ENCODE measurements around the gene MADD. TPM values are rescaled to one million over a fixed set of nuclear protein-coding genes. Genes with fewer than 3 reads are reported as not detected.

The MADD gene
- total and polyA plus RNA-seq, 2 experiments from 2014 or later, result 13.4 to 43.8 TPM

DNA sequence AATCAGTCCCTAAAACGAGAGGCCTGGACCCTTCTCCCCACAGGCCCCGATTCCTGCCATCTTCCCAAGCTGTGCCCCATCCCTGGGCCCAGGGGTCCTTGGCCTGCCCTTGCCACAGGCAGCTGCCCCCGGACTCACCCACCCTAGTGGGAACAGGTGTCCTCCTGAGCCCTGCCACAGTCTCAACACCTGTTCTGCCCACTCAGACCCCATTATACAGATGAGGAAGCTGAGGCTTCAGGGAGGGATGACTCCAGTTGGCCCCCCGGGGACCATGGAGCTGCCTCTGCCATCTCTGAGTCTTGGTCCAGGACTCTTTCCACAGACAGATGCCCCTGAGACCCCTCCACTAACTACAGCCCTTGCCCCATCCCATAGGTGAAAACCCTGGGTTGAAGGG lies 66.7 kb downstream of the MADD start:
- H4K20me1 ChIP-seq (replicated peaks; ENCODE audit: insufficient read depth), result no peaks in the 10 kb centered on the region
- no peak overlapping the region for H3K27ac ChIP-seq (ENCODE audit: low read depth)
- no peak overlapping the region for H3K4me3 ChIP-seq
- H3K9me2 ChIP-seq (ENCODE audit: insufficient read depth), result no peaks in the 10 kb centered on the region
- no peak overlapping the region for H2AFZ ChIP-seq
- TF ChIP-seq ZNF331 (CRISPR knock-in tag; IDR thresholded peaks at IDR 0.05; ENCODE audit: low read depth) (no peak), EZH2phosphoT487 (IDR thresholded peaks at IDR 0.05; ENCODE audit: unreplicated experiment) (no peak), JUNB (IDR thresholded peaks at IDR 0.05; ENCODE audit: unreplicated experiment) (no peak), NANOG (IDR thresholded peaks at IDR 0.05; ENCODE audit: borderline replicate concordance) (no peak), CREB1 (CRISPR knock-in tag; IDR thresholded peaks at IDR 0.05; ENCODE audit: low read depth) (no peak), ZNF114 (CRISPR knock-in tag; IDR thresholded peaks at IDR 0.05) (no peak), STAT1 (IDR thresholded peaks at IDR 0.05; ENCODE audit: unreplicated experiment) (no peak), EZH2 (IDR thresholded peaks at IDR 0.05; ENCODE audit: low read depth, unreplicated experiment) (no peak), REST (IDR thresholded peaks at IDR 0.05; ENCODE audit: unreplicated experiment) (no peak), POLR2AphosphoS5 (IDR thresholded peaks at IDR 0.05; ENCODE audit: low read depth) (no peak), ETS1 (IDR thresholded peaks at IDR 0.05) (no peak)
- TF ChIP-seq, protein P1, sequence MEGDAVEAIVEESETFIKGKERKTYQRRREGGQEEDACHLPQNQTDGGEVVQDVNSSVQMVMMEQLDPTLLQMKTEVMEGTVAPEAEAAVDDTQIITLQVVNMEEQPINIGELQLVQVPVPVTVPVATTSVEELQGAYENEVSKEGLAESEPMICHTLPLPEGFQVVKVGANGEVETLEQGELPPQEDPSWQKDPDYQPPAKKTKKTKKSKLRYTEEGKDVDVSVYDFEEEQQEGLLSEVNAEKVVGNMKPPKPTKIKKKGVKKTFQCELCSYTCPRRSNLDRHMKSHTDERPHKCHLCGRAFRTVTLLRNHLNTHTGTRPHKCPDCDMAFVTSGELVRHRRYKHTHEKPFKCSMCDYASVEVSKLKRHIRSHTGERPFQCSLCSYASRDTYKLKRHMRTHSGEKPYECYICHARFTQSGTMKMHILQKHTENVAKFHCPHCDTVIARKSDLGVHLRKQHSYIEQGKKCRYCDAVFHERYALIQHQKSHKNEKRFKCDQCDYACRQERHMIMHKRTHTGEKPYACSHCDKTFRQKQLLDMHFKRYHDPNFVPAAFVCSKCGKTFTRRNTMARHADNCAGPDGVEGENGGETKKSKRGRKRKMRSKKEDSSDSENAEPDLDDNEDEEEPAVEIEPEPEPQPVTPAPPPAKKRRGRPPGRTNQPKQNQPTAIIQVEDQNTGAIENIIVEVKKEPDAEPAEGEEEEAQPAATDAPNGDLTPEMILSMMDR (conservative IDR thresholded peaks at IDR 0.05; ENCODE audit: low read depth in 2 of 2), result no peak
- TF ChIP-seq, protein P2, sequence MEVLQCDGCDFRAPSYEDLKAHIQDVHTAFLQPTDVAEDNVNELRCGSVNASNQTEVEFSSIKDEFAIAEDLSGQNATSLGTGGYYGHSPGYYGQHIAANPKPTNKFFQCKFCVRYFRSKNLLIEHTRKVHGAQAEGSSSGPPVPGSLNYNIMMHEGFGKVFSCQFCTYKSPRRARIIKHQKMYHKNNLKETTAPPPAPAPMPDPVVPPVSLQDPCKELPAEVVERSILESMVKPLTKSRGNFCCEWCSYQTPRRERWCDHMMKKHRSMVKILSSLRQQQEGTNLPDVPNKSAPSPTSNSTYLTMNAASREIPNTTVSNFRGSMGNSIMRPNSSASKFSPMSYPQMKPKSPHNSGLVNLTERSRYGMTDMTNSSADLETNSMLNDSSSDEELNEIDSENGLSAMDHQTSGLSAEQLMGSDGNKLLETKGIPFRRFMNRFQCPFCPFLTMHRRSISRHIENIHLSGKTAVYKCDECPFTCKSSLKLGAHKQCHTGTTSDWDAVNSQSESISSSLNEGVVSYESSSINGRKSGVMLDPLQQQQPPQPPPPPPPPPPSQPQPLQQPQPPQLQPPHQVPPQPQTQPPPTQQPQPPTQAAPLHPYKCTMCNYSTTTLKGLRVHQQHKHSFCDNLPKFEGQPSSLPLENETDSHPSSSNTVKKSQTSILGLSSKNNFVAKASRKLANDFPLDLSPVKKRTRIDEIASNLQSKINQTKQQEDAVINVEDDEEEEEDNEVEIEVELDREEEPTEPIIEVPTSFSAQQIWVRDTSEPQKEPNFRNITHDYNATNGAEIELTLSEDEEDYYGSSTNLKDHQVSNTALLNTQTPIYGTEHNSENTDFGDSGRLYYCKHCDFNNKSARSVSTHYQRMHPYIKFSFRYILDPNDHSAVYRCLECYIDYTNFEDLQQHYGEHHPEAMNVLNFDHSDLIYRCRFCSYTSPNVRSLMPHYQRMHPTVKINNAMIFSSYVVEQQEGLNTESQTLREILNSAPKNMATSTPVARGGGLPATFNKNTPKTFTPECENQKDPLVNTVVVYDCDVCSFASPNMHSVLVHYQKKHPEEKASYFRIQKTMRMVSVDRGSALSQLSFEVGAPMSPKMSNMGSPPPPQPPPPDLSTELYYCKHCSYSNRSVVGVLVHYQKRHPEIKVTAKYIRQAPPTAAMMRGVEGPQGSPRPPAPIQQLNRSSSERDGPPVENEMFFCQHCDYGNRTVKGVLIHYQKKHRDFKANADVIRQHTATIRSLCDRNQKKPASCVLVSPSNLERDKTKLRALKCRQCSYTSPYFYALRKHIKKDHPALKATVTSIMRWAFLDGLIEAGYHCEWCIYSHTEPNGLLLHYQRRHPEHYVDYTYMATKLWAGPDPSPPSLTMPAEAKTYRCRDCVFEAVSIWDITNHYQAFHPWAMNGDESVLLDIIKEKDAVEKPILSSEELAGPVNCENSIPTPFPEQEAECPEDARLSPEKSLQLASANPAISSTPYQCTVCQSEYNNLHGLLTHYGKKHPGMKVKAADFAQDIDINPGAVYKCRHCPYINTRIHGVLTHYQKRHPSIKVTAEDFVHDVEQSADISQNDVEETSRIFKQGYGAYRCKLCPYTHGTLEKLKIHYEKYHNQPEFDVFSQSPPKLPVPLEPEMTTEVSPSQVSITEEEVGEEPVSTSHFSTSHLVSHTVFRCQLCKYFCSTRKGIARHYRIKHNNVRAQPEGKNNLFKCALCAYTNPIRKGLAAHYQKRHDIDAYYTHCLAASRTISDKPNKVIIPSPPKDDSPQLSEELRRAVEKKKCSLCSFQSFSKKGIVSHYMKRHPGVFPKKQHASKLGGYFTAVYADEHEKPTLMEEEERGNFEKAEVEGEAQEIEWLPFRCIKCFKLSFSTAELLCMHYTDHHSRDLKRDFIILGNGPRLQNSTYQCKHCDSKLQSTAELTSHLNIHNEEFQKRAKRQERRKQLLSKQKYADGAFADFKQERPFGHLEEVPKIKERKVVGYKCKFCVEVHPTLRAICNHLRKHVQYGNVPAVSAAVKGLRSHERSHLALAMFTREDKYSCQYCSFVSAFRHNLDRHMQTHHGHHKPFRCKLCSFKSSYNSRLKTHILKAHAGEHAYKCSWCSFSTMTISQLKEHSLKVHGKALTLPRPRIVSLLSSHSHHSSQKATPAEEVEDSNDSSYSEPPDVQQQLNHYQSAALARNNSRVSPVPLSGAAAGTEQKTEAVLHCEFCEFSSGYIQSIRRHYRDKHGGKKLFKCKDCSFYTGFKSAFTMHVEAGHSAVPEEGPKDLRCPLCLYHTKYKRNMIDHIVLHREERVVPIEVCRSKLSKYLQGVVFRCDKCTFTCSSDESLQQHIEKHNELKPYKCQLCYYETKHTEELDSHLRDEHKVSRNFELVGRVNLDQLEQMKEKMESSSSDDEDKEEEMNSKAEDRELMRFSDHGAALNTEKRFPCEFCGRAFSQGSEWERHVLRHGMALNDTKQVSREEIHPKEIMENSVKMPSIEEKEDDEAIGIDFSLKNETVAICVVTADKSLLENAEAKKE (CRISPR knock-in tag; IDR thresholded peaks at IDR 0.05), result no peak
- H3K79me2 ChIP-seq (replicated peaks; ENCODE audit: insufficient read depth), result no peaks in the 10 kb centered on the region
- no peak overlapping the region for H3K4me2 ChIP-seq
- peaks cover 11% of the 10 kb centered on the region for H3K27me3 Mint-ChIP-seq (ENCODE audit: insufficient read depth, low read depth, poor library complexity)
- H3K9me3 Mint-ChIP-seq, result no peaks in the 10 kb centered on the region
- H3F3A ChIP-seq (replicated peaks; ENCODE audit: low read depth), result no peaks in the 10 kb centered on the region
- H3K4me3 Mint-ChIP-seq, result no peak overlapping the region
- H3K27ac Mint-ChIP-seq, result no peak overlapping the region
- H3K36me3 Mint-ChIP-seq (ENCODE audit: low read depth), result no peaks in the 10 kb centered on the region; the same call in 2 of the 3 replicates
- H3K4me1 Mint-ChIP-seq, result no peaks in the 10 kb centered on the region
- H3K27me3 ChIP-seq (ENCODE audit: insufficient read depth), result no peaks in the 10 kb centered on the region
- ATAC-seq (no peak), DNase-seq (ENCODE audit: low spot score) (no peak)
- no peaks in the 10 kb centered on the region for H3K4me1 ChIP-seq (ENCODE audit: insufficient read depth)
- H3K36me3 ChIP-seq (ENCODE audit: insufficient read depth), result no peaks in the 10 kb centered on the region

Measured in GM23338 (cell line).